GM19468 (cell line): Measurements from ENCODE around the gene TMEM263.

Source experiments
- ATAC-seq: cut with Tn5 transposase; IDR thresholded peaks from one replicate; pipeline ENCODE4 v1.9.1; 2021; ENCODE audit warnings: mild to moderate bottlenecking, moderate library complexity, moderate number of reproducible peaks; ENCODE audit not compliant: unreplicated experiment; ENCODE audit errors: extremely low read depth

Gene TMEM263

GRCh38 chr12:106945261-106945851, 10.4 kb upstream of the TMEM263 start:
- no peak for ATAC-seq

GRCh38 chr12:106947461-106947860, 8.2 kb upstream of the TMEM263 start:
- no peak for ATAC-seq

- ATAC-seq, result no peak
Measured at GRCh38 chr12:106950591-106950990, 5.1 kb upstream of the TMEM263 start.

- no peak for ATAC-seq
Measured at GRCh38 chr12:106953352-106954250, 2.1 kb upstream of the TMEM263 start.

GRCh38 chr12:106954462-106955376, 988 bp upstream of the TMEM263 start:
- no peak for ATAC-seq

- peak; percentile 4 for ATAC-seq
Measured at GRCh38 chr12:106956048-106956578, 406 bp downstream of the TMEM263 start.

- ATAC-seq, result no peak
Measured at GRCh38 chr12:106957583-106957982, 1.9 kb downstream of the TMEM263 start.

- no peak for ATAC-seq
Measured at GRCh38 chr12:106960443-106960842, 4.7 kb downstream of the TMEM263 start.

GRCh38 chr12:106962286-106962685, 6.6 kb downstream of the TMEM263 start:
- ATAC-seq, result no peak

GRCh38 chr12:106964526-106964925, 8.8 kb downstream of the TMEM263 start:
- ATAC-seq, result no peak

GRCh38 chr12:106971065-106971464, 15.4 kb downstream of the TMEM263 start:
- no peak for ATAC-seq

GRCh38 chr12:106973545-106973944, 17.8 kb downstream of the TMEM263 start:
- ATAC-seq, result no peak

GRCh38 chr12:106974511-106974910, 18.8 kb downstream of the TMEM263 start:
- peak; percentile 84 for ATAC-seq

GRCh38 chr12:106975098-106975497, 19.4 kb downstream of the TMEM263 start:
- ATAC-seq, result no peak

- no peak for ATAC-seq
Measured at GRCh38 chr12:106975993-106976658, 20.4 kb downstream of the TMEM263 start.

- ATAC-seq, result no peak
Measured at GRCh38 chr12:106976668-106977067, 21.0 kb downstream of the TMEM263 start.

- no peak for ATAC-seq
Measured at GRCh38 chr12:106978035-106978800, 22.5 kb downstream of the TMEM263 start.

- no peak for ATAC-seq
Measured at GRCh38 chr12:106980944-106981343, 25.2 kb downstream of the TMEM263 start.

- no peak for ATAC-seq
Measured at GRCh38 chr12:106981788-106982187, 26.1 kb downstream of the TMEM263 start.
